Transverse colon (tissue), 4 donors: ENCODE measurements around the gene GALNT17. TPM values are rescaled to one million over a fixed set of nuclear protein-coding genes. Genes with fewer than 3 reads are reported as not detected.

Source experiments
- DNase-seq: peaks from one replicate; pipeline ENCODE4 v3.0.0-alpha.2; 2019
- H3K27ac ChIP-seq, 4 donors: fragments of 200-600 bp; sonication (generic); 2 replicates each; pipeline ENCODE4 v1.5.1; 2016 to 2018; ENCODE audit warnings: inconsistent platforms in 4 of 4
- H3K27me3 ChIP-seq: fragments of 200-600 bp; sonication (generic); 2 replicates; pipeline ENCODE4 v1.5.1; 2017; ENCODE audit warnings: inconsistent platforms
- H3K36me3 ChIP-seq, 4 donors: fragments of 200-600 bp; sonication (generic); 2 replicates each; pipeline ENCODE4 v1.5.1; 2017 to 2019; ENCODE audit warnings: inconsistent platforms in 4 of 4
- H3K4me1 ChIP-seq, 4 donors: fragments of 200-600 bp; sonication (generic); 2 replicates each; pipeline ENCODE4 v1.5.1; 2017 to 2020; ENCODE audit warnings: inconsistent platforms in 4 of 4
- H3K4me3 ChIP-seq, 4 donors: fragments of 200-600 bp; sonication (generic); 1 replicate in 1 of 4; 2 replicates in 3 of 4; pipeline versions ENCODE4 v1.5.1 to v1.6.1; 2017 to 2019; ENCODE audit warnings: inconsistent platforms in 4 of 4
- H3K9me3 ChIP-seq, 2 donors: fragments of 200-600 bp; sonication (generic); 2 replicates each; pipeline ENCODE4 v1.5.1; 2017 to 2019; ENCODE audit warnings: inconsistent platforms in 2 of 2
- EP300 ChIP-seq: sonication (generic); formaldehyde crosslinking; IDR thresholded peaks from one replicate; pipeline ENCODE4 v1.6.1; 2017; ENCODE audit warnings: antibody characterized with exemption, low read depth
- POLR2A ChIP-seq: fragments of 450-650 bp; IDR thresholded peaks from one replicate; pipeline ENCODE4 v1.6.1; 2016; ENCODE audit warnings: antibody characterized with exemption, mild to moderate bottlenecking, moderate library complexity
- POLR2AphosphoS5 ChIP-seq, 3 donors: sonication (generic); formaldehyde crosslinking; IDR thresholded peaks; one replicate each; pipeline ENCODE4 v1.6.1; 2016; ENCODE audit warnings: antibody characterized with exemption in 3 of 3
- WGBS, 2 donors: methylation state at CpG; one replicate each; pipeline ENCODE4 v1.1.5; 2018; ENCODE audit warnings: low coverage in 1 of 2; 5-methylcytosine and 5-hydroxymethylcytosine counted together
- in situ Hi-C, 4 donors: fragments of 200-750 bp; cut with MboI; loops; one replicate each; pipeline versions ENCODE4 v1.15.0 to v1.15.1; 2017; ENCODE audit warnings: low sequenced_read_pairs in 3 of 4, low pct_ligation_motif_present in 1 of 4, low pct_unique_long_range_greater_than_20kb in 1 of 4
- intact Hi-C: fragments of 100-400 bp; cut with DNase I; formaldehyde crosslinking; loops from one replicate; pipeline ENCODE4 v1.15.1; 2023; ENCODE audit warnings: low total_unique reads
- total RNA-seq, 4 donors: library from RNA; depleted of rRNA; stranded (reverse); fragments of >200 nt; gene quantifications; one replicate each; pipeline ENCODE4 v1.1.0, GENCODE V29; 2016
- TF ChIP-seq, protein P1 (sequence below), 5 experiments: fragments of 200-600 bp in 3 of 5; fragments of 450-650 bp in 2 of 5; sonication (generic) in 3 of 5; IDR thresholded peaks; 1 replicate in 2 of 5; 2 replicates in 3 of 5; pipeline ENCODE4 v1.5.1; 2016 to 2017; ENCODE audit warnings: antibody characterized with exemption in 5 of 5, inconsistent platforms in 3 of 5, mild to moderate bottlenecking in 2 of 5, moderate library complexity in 1 of 5

Gene GALNT17
- total RNA-seq, 4 donors from 2014 or later: 2.6 to 6.6 (median 5.7) TPM

DNA sequence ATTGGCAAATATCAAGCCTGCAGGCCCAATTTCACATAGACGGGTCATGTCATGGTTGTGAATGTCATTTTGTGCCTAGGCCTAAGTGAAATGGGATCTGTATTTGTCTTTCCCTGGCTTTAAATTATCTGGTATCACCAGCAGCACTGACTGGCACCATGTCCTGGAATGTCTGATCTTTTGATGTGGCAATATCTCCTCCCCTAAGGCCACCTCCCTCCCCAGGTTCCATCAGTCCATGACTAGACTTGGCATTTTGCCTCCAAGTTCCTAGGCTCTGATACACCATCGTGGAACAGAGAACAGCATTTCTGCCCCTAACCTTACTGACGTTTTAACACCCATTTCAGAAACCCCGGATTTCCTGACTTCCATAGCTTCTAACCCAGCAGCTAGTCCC is 513.9 kb downstream of the GALNT17 start:
- intact Hi-C loops (no loop called here), in situ Hi-C loops (no loop called here)
- H3K4me1 ChIP-seq: no peaks in the 10 kb centered on the region
- 80 to 83% methylated on average over 3 to 4 of the region's 4 CpGs for WGBS, 2 donors
- TF ChIP-seq EP300 (no peak), POLR2AphosphoS5 (IDR thresholded peaks at IDR 0.05) (no peak), POLR2A (no peak)
- TF ChIP-seq, protein P1, sequence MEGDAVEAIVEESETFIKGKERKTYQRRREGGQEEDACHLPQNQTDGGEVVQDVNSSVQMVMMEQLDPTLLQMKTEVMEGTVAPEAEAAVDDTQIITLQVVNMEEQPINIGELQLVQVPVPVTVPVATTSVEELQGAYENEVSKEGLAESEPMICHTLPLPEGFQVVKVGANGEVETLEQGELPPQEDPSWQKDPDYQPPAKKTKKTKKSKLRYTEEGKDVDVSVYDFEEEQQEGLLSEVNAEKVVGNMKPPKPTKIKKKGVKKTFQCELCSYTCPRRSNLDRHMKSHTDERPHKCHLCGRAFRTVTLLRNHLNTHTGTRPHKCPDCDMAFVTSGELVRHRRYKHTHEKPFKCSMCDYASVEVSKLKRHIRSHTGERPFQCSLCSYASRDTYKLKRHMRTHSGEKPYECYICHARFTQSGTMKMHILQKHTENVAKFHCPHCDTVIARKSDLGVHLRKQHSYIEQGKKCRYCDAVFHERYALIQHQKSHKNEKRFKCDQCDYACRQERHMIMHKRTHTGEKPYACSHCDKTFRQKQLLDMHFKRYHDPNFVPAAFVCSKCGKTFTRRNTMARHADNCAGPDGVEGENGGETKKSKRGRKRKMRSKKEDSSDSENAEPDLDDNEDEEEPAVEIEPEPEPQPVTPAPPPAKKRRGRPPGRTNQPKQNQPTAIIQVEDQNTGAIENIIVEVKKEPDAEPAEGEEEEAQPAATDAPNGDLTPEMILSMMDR (IDR thresholded peaks at IDR 0.05): no peak
- DNase-seq: no peak
- no peak overlapping the region for H3K4me3 ChIP-seq
- H3K9me3 ChIP-seq: peaks cover 0 to 11% of the 10 kb centered on the region in 2 donors
- no peaks in the 10 kb centered on the region for H3K36me3 ChIP-seq
- no peak overlapping the region for H3K27ac ChIP-seq
- H3K27me3 ChIP-seq: no peaks in the 10 kb centered on the region

DNA sequence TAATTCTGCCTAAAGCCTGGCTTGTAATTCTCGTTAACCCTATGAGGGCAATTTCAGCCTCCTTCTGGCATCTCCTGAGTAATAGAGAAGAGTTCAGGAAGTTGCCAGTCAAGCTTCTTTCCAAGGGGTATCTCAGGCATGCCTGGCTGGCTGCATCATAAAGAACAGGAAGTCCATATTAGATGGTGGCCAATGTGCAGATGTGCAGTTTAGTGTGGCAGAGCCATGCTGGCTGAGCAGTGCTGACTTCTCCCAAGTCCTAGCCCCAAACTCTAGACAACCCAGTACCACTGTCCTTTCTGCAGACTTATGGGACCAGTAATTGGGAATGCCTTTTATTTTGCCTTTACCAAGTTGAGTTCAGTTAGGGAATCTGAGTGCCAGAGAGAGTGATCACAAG is 517.9 kb downstream of the GALNT17 start:
- Histone ChIP-seq H3K4me3 (no peak overlapping the region), H3K9me3 (peaks cover 0 to 11% of the 10 kb centered on the region in 2 donors), H3K27ac (no peak overlapping the region), H3K36me3 (no peaks in the 10 kb centered on the region), H3K27me3 (no peaks in the 10 kb centered on the region), H3K4me1 (no peaks in the 10 kb centered on the region)
- 38% methylated on average over 1 of the region's 1 CpG; no CpG with 5 or more reads in 1 of the 2 donors for WGBS, 2 donors
- in situ Hi-C loops (no loop called here), intact Hi-C loops (no loop called here)
- DNase-seq: no peak
- TF ChIP-seq POLR2AphosphoS5 (IDR thresholded peaks at IDR 0.05) (no peak), POLR2A (no peak), EP300 (no peak)
- TF ChIP-seq, protein P1 (IDR thresholded peaks at IDR 0.05): no peak

DNA sequence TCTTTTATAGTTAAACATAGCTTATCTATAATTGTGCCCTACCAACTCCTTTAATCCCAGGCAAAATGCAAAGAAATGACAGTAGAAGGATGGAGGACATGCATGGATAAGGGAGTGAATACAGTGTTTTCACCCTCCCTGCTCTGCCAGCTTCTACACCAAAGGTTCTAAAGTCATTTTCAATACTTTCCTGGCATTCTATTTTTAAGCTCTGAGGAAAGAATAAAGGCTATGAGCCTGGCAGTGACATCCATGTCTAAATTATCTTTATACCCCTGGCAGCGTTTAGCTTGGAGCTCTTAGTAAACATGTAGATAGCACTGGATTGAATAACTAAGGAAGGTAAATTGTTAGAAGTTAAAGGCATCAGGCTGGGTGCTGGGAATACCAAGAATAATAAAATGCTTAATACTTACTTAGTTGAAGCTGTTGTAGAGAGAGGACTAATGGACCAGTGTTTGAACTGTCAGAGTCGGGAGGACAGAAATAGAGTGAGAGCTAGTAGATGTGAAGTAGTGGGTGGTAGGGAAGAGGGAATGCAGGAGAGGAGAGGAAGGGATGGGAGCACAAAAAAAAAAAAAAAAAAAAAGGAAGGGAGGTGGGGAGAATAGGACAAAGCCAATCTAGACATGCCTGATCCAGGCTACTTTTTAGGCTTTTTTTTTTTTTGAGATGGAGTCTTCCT is 518.9 kb downstream of the GALNT17 start:
- TF ChIP-seq POLR2AphosphoS5 (IDR thresholded peaks at IDR 0.05) (no peak), POLR2A (no peak), EP300 (no peak)
- TF ChIP-seq, protein P1 (IDR thresholded peaks at IDR 0.05): no peak
- in situ Hi-C loops (no loop called here), intact Hi-C loops (no loop called here)
- DNase-seq: no peak
- Histone ChIP-seq H3K27ac (no peak overlapping the region), H3K9me3 (peaks cover 0 to 11% of the 10 kb centered on the region in 2 donors), H3K27me3 (no peaks in the 10 kb centered on the region), H3K4me3 (no peak overlapping the region), H3K36me3 (no peaks in the 10 kb centered on the region), H3K4me1 (no peaks in the 10 kb centered on the region)
- 59 to 62% methylated on average over 2 of the region's 2 CpGs for WGBS, 2 donors

DNA sequence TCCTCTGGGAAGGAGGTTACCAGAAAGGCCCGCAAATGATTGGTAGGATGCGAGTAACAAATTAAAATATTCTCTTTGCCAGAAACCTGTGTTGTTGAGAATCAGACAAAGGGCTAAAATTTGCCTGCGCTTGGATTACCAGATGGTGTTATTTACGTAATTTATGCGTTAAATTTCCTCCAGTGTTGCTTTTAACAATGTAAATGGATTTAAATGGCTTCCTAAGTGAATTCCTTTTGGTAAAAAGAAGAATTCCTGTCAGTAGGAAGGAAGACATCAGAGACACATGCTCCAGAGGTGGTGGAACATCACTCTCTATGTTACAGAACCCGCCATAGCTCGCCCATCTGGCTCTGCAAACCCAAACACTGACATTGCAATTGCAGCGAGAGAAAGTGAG is 520.6 kb downstream of the GALNT17 start:
- Histone ChIP-seq H3K9me3 (peaks cover 0 to 8% of the 10 kb centered on the region in 2 donors), H3K36me3 (no peaks in the 10 kb centered on the region), H3K4me3 (no peak overlapping the region), H3K4me1 (no peaks in the 10 kb centered on the region), H3K27ac (no peak overlapping the region), H3K27me3 (no peaks in the 10 kb centered on the region)
- TF ChIP-seq EP300 (no peak), POLR2A (no peak), POLR2AphosphoS5 (IDR thresholded peaks at IDR 0.05) (no peak)
- TF ChIP-seq, protein P1 (IDR thresholded peaks at IDR 0.05): no peak
- intact Hi-C loops: no loop called here
- in situ Hi-C loops: no loop called here
- WGBS, 2 donors: 72 to 90% methylated on average over 5 to 8 of the region's 8 CpGs
- no peak for DNase-seq
